Ovary (tissue), 3 donors: ENCODE measurements around the gene HCAR1.

ENCODE experiments used
- CTCF ChIP-seq, 3 donors: fragments of 450-650 bp in 2 of 3; fragments of 200-600 bp in 1 of 3; IDR thresholded peaks; one replicate each; pipeline versions ENCODE4 v1.5.1 to v1.8.0; 2016 to 2022; ENCODE audit warnings: antibody characterized with exemption in 3 of 3, mild to moderate bottlenecking in 1 of 3
- EP300 ChIP-seq: sonication (generic); formaldehyde crosslinking; IDR thresholded peaks from one replicate; pipeline ENCODE4 v1.6.1; 2017; ENCODE audit warnings: antibody characterized with exemption
- POLR2A ChIP-seq: fragments of 450-650 bp; IDR thresholded peaks from one replicate; pipeline ENCODE4 v1.6.1; 2017; ENCODE audit warnings: antibody characterized with exemption, mild to moderate bottlenecking, moderate library complexity
- donor health status: DM: no; HTN: no; CAD: no.

- TF ChIP-seq POLR2A (no peak), CTCF (IDR thresholded peaks at IDR 0.05) (no peak), EP300 (no peak)
Measured at GRCh38 chr12:122757568-122757967, 26.9 kb upstream of the HCAR1 start.
